Immature natural killer cell (primary cell): ENCODE data around the gene NFATC3. TPM values are rescaled to one million over a fixed set of nuclear protein-coding genes. Genes with fewer than 3 reads are reported as not detected.
A peak's percentile ranks its signal among the peaks of the same experiment; 100 is the strongest.

Experiments
- DNase-seq, 3 donors: peaks; one replicate each; pipeline ENCODE4 v3.0.0; 2022; ENCODE audit warnings: mixed read lengths in 1 of 3
- H3K27ac Mint-ChIP-seq, 6 donors: one replicate each; pipeline ENCODE4 v1.8.0; 2020; ENCODE audit warnings: mixed read lengths in 6 of 6, mild to moderate bottlenecking in 5 of 6, inconsistent platforms in 4 of 6, moderate library complexity in 3 of 6
- H3K27me3 Mint-ChIP-seq, 3 donors: one replicate each; pipeline ENCODE4 v1.8.0; 2020 to 2021; ENCODE audit warnings: low read depth in 3 of 3, mild to moderate bottlenecking in 3 of 3, mixed read lengths in 3 of 3, moderate library complexity in 3 of 3, inconsistent platforms in 1 of 3
- H3K36me3 Mint-ChIP-seq, 3 donors: one replicate each; pipeline ENCODE4 v1.8.0; 2020; ENCODE audit warnings: mixed read lengths in 3 of 3, inconsistent platforms in 2 of 3, mild to moderate bottlenecking in 2 of 3
- H3K4me1 Mint-ChIP-seq, 2 donors: one replicate each; pipeline ENCODE4 v1.8.0; 2020; ENCODE audit warnings: inconsistent platforms in 2 of 2, mild to moderate bottlenecking in 2 of 2, mixed read lengths in 2 of 2, moderate library complexity in 1 of 2
- H3K4me3 Mint-ChIP-seq, 5 donors: one replicate each; pipeline ENCODE4 v1.8.0; 2020; ENCODE audit warnings: mild to moderate bottlenecking in 5 of 5, mixed read lengths in 5 of 5, inconsistent platforms in 3 of 5, moderate library complexity in 3 of 5
- H3K9me3 Mint-ChIP-seq, 6 donors: one replicate each; pipeline ENCODE4 v1.8.0; 2020; ENCODE audit warnings: mild to moderate bottlenecking in 6 of 6, mixed read lengths in 6 of 6, inconsistent platforms in 4 of 6, moderate library complexity in 3 of 6
- polyA plus RNA-seq, 3 donors: library from polyadenylated mRNA; unstranded; fragments of 300-500 nt; fragmentation: Illumina TruSeq; gene quantifications; one replicate each; pipeline ENCODE4 v1.2.3, GENCODE V29; 2021

Gene NFATC3
- polyA plus RNA-seq, 3 donors from 2014 or later = 66.5 to 160 (median 119) TPM

- H3K27ac Mint-ChIP-seq = peak within 1 kb of the TSS in 5 of 6 donors; percentile 7 to 72 (median 68)
- H3K36me3 Mint-ChIP-seq = no peaks in the 10 kb centered on the region
- H3K4me1 Mint-ChIP-seq = peaks cover 30 to 39% of the 10 kb centered on the region in 2 donors
- H3K9me3 Mint-ChIP-seq = no peaks in the 10 kb centered on the region
- DNase-seq = no peak
- H3K27me3 Mint-ChIP-seq = peaks cover 15 to 32% (median 30%) of the 10 kb centered on the region in 3 donors
- H3K4me3 Mint-ChIP-seq = peak within 1 kb of the TSS; percentile 92 to 97 (median 96)
Observed at GRCh38 chr16:68235887-68236136, 150.6 kb downstream of the NFATC3 start, which contains the start of gene ESRP2. TSS of gene ESRP2 (minus strand) at chr16:68236127. CDS start at chr16:68236045, 82 bp downstream.

GRCh38 chr16:68236137-68236825 is 151.1 kb downstream of the NFATC3 start:
- peak; percentile 22 to 35 (median 28) for DNase-seq
- peaks cover 30 to 39% of the 10 kb centered on the region in 2 donors for H3K4me1 Mint-ChIP-seq

DNA sequence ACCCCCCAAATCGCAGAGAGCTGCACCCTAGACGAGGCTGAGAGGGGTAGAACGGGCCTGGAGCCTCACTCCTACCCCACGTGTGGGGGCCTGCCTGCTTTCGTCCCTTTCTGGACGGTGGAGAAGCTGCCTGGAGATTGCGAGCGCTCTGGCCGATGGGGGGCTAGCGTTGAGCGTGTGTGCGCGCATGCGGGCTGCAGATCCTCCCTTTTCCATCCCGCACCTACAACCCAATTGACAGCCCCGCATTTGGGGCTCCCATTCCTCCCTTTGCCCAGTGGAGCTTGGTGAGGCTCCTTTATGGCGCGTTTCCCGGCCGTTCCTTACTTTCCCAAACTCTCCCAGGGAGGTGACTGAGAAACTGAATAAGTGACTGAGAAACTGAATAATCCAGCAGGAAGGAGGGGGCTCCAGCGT is 151.7 kb downstream of the NFATC3 start:
- peaks cover 30 to 39% of the 10 kb centered on the region in 2 donors for H3K4me1 Mint-ChIP-seq
- H3K36me3 Mint-ChIP-seq = no peaks in the 10 kb centered on the region
- H3K9me3 Mint-ChIP-seq = no peaks in the 10 kb centered on the region
- DNase-seq = peak in 2 of 3 donors; percentile 26 to 31
- H3K4me3 Mint-ChIP-seq = peak overlapping the region; percentile 92 to 97 (median 96)
- peaks cover 10 to 30% (median 26%) of the 10 kb centered on the region in 3 donors for H3K27me3 Mint-ChIP-seq
- peak overlapping the region in 5 of 6 donors; percentile 7 to 72 (median 68) for H3K27ac Mint-ChIP-seq

More at GRCh38 chr16:68236137-68236825, 151.1 kb downstream of the NFATC3 start:
- peak overlapping the region in 4 of 6 donors; percentile 51 to 72 (median 70) for H3K27ac Mint-ChIP-seq
- H3K9me3 Mint-ChIP-seq = no peaks in the 10 kb centered on the region
- H3K27me3 Mint-ChIP-seq = peaks cover 14 to 31% (median 30%) of the 10 kb centered on the region in 3 donors
- H3K36me3 Mint-ChIP-seq = no peaks in the 10 kb centered on the region
- peak overlapping the region; percentile 92 to 97 (median 96) for H3K4me3 Mint-ChIP-seq

GRCh38 chr16:68237243-68238028 is 152.3 kb downstream of the NFATC3 start:
- H3K4me3 Mint-ChIP-seq = peak overlapping the region; percentile 92 to 97 (median 96)
- H3K4me1 Mint-ChIP-seq = peaks cover 30 to 39% of the 10 kb centered on the region in 2 donors
- peaks cover 10 to 29% (median 23%) of the 10 kb centered on the region in 3 donors for H3K27me3 Mint-ChIP-seq
- no peaks in the 10 kb centered on the region for H3K36me3 Mint-ChIP-seq
- peak overlapping the region; percentile 68 to 89 (median 78) for H3K27ac Mint-ChIP-seq
- H3K9me3 Mint-ChIP-seq = no peaks in the 10 kb centered on the region
- peak; percentile 78 to 81 (median 78) for DNase-seq

- H3K36me3 Mint-ChIP-seq = no peaks in the 10 kb centered on the region
- peak overlapping the region; percentile 36 to 89 (median 78) for H3K27ac Mint-ChIP-seq
- H3K4me1 Mint-ChIP-seq = peaks cover 30 to 39% of the 10 kb centered on the region in 2 donors
- no peak for DNase-seq
- H3K4me3 Mint-ChIP-seq = peak overlapping the region; percentile 92 to 97 (median 96)
- H3K9me3 Mint-ChIP-seq = no peaks in the 10 kb centered on the region
- H3K27me3 Mint-ChIP-seq = peaks cover 10 to 25% (median 23%) of the 10 kb centered on the region in 3 donors
Observed at GRCh38 chr16:68238029-68238345, 152.8 kb downstream of the NFATC3 start.

DNA sequence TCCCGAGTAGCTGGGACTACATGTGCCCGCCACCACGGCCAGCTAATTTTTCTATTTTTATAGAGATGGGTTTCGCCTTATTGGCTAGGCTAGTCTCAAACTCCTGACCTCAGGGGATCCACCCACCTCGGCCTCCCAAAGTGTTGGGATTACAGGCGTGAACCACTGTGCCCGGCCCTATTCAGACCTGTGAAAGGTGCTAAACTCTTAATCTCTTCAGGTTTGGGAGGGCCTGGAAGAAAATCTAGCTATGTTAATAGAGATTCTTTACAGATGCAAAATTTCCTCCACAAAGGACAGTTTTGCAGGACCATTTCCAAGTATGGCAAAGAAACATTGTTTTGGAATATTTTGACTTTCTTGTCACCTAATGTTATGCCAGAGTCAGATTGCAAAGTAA is 156.9 kb downstream of the NFATC3 start:
- H3K4me1 Mint-ChIP-seq = peaks cover 33% of the 10 kb centered on the region in 2 donors
- no peaks in the 10 kb centered on the region for H3K36me3 Mint-ChIP-seq
- DNase-seq = no peak
- peaks cover 11 to 17% (median 16%) of the 10 kb centered on the region in 3 donors for H3K27me3 Mint-ChIP-seq
- H3K27ac Mint-ChIP-seq = no peak overlapping the region
- no peaks in the 10 kb centered on the region for H3K9me3 Mint-ChIP-seq
- peak overlapping the region in 1 of 5 donors; percentile 32 for H3K4me3 Mint-ChIP-seq

DNA sequence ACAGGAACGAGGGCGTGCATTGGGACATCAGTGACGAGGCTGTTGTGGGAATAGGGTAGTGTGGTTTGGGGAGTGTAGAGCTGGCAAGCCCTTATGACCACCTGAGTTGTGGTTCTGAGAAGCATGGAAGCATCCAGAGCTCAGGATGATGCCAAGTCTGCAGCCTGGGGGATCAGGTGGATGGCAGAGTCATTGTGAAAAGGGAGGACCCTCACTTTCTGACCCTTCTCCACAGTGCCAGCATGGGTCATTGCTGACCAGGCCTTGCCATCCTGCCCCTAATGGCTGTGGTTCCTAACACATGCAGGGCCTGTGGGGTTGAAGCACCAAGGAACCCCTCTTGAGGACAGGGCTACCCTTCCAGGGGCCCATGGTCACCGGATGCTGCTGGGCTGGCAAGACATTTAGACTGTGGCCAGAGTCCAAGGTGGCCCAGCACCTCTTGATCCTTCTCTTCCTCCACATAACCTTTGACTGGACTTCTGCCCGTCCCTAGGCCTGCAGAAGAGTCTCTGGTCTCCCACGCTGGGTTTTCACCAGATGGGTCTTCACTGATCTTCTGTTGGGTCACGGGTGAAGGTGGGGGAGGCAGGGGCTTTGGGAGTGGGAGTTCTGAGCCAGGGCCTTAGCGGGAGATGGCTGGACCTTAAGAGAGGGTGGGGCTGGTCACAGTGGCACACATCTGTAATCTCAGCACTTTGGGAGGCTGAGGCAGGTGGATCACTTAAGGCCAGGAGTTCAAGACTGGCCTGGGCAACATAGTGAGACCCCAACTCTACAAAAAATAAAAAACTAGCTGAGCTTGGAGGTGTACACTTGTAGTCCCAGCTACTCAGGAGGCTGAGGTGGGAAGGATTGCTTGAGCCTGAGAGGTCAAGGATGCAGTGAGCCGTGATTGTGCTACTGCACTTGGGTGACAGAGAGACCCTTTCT is 158.0 kb downstream of the NFATC3 start:
- Mint-ChIP-seq H3K9me3 (no peaks in the 10 kb centered on the region), H3K27ac (no peak overlapping the region), H3K4me1 (peaks cover 25 to 31% of the 10 kb centered on the region in 2 donors), H3K36me3 (no peaks in the 10 kb centered on the region), H3K27me3 (peaks cover 4 to 11% (median 8%) of the 10 kb centered on the region in 3 donors), H3K4me3 (peak overlapping the region; percentile 23 to 99 (median 97))
- no peak for DNase-seq

DNA sequence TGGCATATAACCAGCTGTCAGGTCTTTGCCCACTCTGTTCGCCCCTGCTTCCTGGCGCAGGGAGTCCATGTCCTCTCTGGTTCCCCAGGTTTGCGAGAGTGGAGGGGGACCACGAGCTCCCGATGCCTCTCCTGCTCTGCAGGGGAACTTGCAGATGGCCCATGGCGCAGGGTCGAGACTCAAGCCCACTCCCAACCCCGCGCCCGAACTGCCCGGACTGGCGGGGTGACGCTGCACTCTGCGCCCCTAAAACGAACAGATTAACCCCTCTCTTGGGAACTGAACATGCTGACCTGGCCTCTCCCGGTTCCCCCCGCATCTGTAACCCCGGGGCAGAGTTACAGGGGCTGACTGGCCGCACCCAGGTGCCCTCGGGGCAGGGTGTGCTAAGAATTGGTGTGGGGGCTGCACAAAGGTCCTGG is 159.3 kb downstream of the NFATC3 start:
- no peaks in the 10 kb centered on the region for H3K9me3 Mint-ChIP-seq
- peak overlapping the region in 4 of 6 donors; percentile 35 to 91 (median 74) for H3K27ac Mint-ChIP-seq
- no peaks in the 10 kb centered on the region for H3K36me3 Mint-ChIP-seq
- H3K27me3 Mint-ChIP-seq = peaks cover 4 to 11% (median 8%) of the 10 kb centered on the region in 3 donors
- peaks cover 19 to 24% of the 10 kb centered on the region in 2 donors for H3K4me1 Mint-ChIP-seq
- H3K4me3 Mint-ChIP-seq = peak overlapping the region; percentile 97 to 99 (median 99)
- no peak for DNase-seq

- Mint-ChIP-seq H3K4me1 (peaks cover 19 to 21% of the 10 kb centered on the region in 2 donors), H3K27me3 (peaks cover 4 to 11% (median 8%) of the 10 kb centered on the region in 3 donors), H3K36me3 (no peaks in the 10 kb centered on the region), H3K4me3 (peak within 1 kb of the TSS; percentile 97 to 99 (median 99)), H3K9me3 (no peaks in the 10 kb centered on the region), H3K27ac (peak within 1 kb of the TSS; percentile 68 to 91 (median 82))
- DNase-seq = peak; percentile 92 to 95 (median 94)
Observed at GRCh38 chr16:68244903-68245853, 160.0 kb downstream of the NFATC3 start, which contains the start of gene PLA2G15. TSS of gene PLA2G15 (plus strand) at chr16:68245373. CDS start at chr16:68245427, 54 bp downstream.

DNA sequence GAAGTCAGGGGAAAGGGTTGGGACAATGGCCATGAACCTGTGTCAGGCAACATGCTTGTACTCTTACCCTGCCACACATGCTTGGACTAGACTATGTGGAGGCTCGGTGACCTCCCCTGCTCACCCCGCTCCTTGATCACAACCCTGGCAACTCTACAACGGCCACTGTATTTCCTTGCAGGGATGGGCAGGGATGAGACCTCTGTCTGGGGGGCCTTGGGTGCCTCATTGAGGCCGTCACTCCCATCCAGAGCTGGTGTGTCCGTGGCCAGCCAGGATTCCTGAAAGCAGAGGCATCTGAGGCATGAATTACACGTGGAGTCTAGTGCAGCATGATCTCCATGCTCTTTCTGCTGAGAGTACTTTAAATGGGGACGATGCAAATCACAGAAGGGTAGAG is 161.0 kb downstream of the NFATC3 start:
- no peak for DNase-seq
- H3K36me3 Mint-ChIP-seq = peaks cover 0 to 5% (median 4%) of the 10 kb centered on the region in 3 donors
- peak overlapping the region; percentile 97 to 99 (median 99) for H3K4me3 Mint-ChIP-seq
- no peaks in the 10 kb centered on the region for H3K9me3 Mint-ChIP-seq
- no peak overlapping the region for H3K27ac Mint-ChIP-seq
- H3K4me1 Mint-ChIP-seq = peaks cover 19 to 21% of the 10 kb centered on the region in 2 donors
- H3K27me3 Mint-ChIP-seq = peaks cover 4 to 11% (median 8%) of the 10 kb centered on the region in 3 donors

DNA sequence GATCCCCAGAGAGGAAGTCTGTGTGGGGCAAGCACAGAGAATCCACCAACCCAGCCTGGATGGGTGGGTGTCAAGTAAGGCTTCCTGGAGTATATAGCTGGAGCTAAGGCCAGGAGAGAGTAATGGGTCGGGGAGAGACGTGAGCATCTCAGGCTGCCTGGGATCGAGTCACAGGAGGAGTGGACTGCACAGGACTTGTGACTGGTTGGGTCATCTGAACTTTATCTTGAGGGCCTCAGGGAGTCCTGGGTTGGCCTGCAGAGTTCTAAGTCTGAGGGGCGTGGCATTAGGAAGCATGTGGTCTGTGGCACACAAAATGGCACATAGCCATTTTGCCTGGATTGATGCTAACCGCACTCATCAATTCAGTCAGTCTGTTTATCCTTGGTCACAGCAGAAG is 161.5 kb downstream of the NFATC3 start:
- Mint-ChIP-seq H3K4me1 (peaks cover 19 to 21% of the 10 kb centered on the region in 2 donors), H3K4me3 (peak overlapping the region in 4 of 5 donors; percentile 17 to 99 (median 98)), H3K27ac (peak overlapping the region in 1 of 6 donors; percentile 34)

DNA sequence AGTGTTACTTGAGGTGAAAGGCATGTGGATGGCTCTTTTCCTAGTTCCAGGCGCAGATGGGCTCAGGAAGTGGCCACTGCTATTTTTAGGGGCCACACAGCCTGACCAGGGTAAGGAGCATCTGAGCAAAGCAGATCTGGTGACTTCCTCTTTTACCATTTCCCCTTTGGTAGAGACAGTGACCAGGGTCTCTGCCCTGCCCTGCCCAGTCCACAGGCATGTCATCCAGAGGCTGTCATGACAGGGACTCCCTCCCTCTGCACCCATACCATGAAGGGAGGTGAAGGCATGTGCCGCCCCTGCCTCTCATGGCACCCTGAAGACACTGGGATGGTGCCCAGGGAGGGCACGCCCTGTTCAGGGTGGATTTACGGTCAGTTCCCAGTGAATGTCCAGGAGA is 162.2 kb downstream of the NFATC3 start:
- Mint-ChIP-seq H3K27me3 (peaks cover 4 to 12% (median 8%) of the 10 kb centered on the region in 3 donors), H3K4me3 (peak overlapping the region in 1 of 5 donors; percentile 30), H3K9me3 (no peaks in the 10 kb centered on the region), H3K27ac (no peak overlapping the region), H3K4me1 (peaks cover 19 to 21% of the 10 kb centered on the region in 2 donors), H3K36me3 (peaks cover 4 to 12% (median 4%) of the 10 kb centered on the region in 3 donors)
- DNase-seq = no peak

More for the DNA sequence above, 161.5 kb downstream of the NFATC3 start:
- Mint-ChIP-seq H3K27me3 (peaks cover 4 to 11% (median 8%) of the 10 kb centered on the region in 3 donors), H3K36me3 (peaks cover under 1 to 7% (median 4%) of the 10 kb centered on the region in 3 donors), H3K9me3 (no peaks in the 10 kb centered on the region)
- no peak for DNase-seq
